Cardiac fibroblast (primary cell): ENCODE measurements around the gene TBC1D4.
A peak's percentile ranks its signal among the peaks of the same experiment; 100 is the strongest.

Experiments used
- DNase-seq, 2 donors: peaks; one replicate each; pipeline versions ENCODE4 v3.0.0 to v3.0.0-alpha.2; 2010; ENCODE audit warnings: low read depth in 2 of 2
- H3K4me3 ChIP-seq, 2 donors: replicated peaks in 1 of 2; 1 replicate in 1 of 2; 2 replicates in 1 of 2; pipeline ENCODE4 v1.5.1; 2011; ENCODE audit warnings: low read depth in 2 of 2, low read length in 2 of 2, mild to moderate bottlenecking in 2 of 2, moderate library complexity in 1 of 2
- CTCF ChIP-seq: IDR thresholded peaks from one replicate; pipeline ENCODE4 v1.5.1; 2011; ENCODE audit warnings: low read depth, mild to moderate bottlenecking, low read length, inconsistent platforms

The TBC1D4 gene

DNA sequence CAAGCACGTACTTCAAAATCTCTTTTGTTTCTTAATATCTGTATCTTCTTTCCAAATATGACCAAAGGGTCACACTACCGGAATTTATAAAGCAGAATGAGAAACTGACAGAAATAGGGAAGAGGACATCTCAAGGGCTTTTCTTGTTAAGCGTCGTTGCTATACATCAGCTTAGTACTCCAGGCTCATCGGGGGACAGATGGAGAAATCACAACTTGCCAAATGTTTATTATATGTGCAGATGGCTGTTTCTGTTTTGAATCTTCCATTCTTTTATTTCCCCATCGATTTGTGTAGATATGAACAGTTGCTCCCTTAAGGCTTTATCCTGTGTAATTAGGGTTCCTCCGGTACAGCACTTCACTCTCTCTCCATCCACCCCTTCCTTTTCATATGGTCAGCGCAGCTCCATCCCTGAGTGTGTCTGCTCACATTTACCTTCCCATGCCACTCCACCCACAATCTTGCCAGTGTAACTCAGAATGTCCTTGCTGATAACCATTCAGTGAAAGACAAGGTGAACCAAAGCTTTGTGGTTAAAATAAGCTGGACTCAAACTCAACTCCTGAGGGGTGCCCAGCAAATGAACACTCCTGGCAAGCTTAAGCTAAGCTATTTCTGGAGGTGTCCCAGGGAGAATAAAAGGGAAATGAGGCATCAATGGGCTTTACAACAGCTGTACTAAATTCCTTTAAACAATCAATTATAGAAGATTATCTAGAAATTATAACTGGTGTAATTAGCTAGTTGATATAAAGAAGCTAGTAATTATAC lies 51.3 kb downstream of the TBC1D4 start:
- no peak overlapping the region for H3K4me3 ChIP-seq
- DNase-seq: no peak
- no peak for TF ChIP-seq CTCF

DNA sequence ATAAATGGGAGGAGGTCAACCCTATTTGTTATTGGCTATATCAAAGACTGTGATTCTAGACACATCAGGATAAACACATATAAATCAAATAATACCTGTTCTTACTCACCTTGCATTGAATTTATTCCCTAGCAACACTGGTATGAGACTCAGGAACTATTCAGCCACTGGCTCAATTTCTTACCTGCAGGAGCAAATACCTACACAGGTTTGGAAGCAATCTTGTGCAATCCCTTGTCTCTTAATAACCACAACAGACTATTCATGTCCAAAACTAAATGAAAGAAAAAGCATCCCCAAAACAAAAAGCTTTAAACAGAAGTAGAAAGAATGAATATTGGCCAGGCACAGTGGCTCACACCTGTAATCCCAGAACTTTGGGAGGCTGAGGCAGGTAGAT lies 55.5 kb downstream of the TBC1D4 start:
- DNase-seq: no peak
- no peak overlapping the region for H3K4me3 ChIP-seq
- TF ChIP-seq CTCF: no peak

GRCh38 chr13:75425216-75426009 lies 56.6 kb downstream of the TBC1D4 start:
- DNase-seq: no peak
- no peak overlapping the region for H3K4me3 ChIP-seq
- no peak for TF ChIP-seq CTCF

- TF ChIP-seq CTCF: no peak
- H3K4me3 ChIP-seq: no peak overlapping the region
- DNase-seq: no peak
These were observed 58.0 kb downstream of the TBC1D4 start for GRCh38 chr13:75423946-75424345.

- H3K4me3 ChIP-seq: no peak overlapping the region
- TF ChIP-seq CTCF: no peak
- DNase-seq: peak in 1 of 2 donors; percentile 34
These were observed 59.9 kb downstream of the TBC1D4 start for GRCh38 chr13:75422028-75422427.

DNA sequence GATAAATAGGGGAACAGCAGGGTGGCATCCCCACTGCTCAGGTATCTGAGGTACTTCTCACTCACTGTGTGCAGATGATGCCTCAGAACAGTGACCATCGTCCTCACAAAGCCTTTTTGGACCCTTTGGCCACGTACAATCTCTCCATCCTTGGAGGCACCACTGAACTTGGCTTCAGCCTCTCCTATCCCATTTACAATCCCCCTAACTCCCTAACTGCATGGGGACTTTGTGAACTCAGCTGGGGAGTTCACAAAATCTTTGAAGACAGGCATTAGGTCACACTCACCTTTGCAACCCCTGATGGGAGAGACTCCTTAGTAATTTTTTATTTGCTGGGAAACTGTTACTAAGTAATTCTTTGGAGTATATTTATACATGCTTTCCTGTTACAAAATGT lies 60.8 kb downstream of the TBC1D4 start:
- no peak overlapping the region for H3K4me3 ChIP-seq
- DNase-seq: no peak
- no peak for TF ChIP-seq CTCF
